RWPE2 (cell line): ENCODE data around the gene KRT1.

Source experiments
- ATAC-seq: fragments of 200-7000 bp; cut with Tn5 transposase; 3 replicates; pipeline ENCODE4 v1.9.1; 2021; ENCODE audit warnings: low read depth
- DNase-seq: peaks from one replicate; pipeline ENCODE4 v3.0.0-alpha.2; 2020; ENCODE audit warnings: low spot score
- H3K27ac ChIP-seq: fragments of 450-650 bp; 2 replicates; pipeline ENCODE4 v1.5.1; 2017; ENCODE audit warnings: mild to moderate bottlenecking; ENCODE audit not compliant: poor library complexity, severe bottlenecking
- H3K27me3 ChIP-seq: fragments of 250-450 bp; sonication (Bioruptor Pico); 2 replicates; pipeline ENCODE4 v1.5.1; 2021; ENCODE audit warnings: mild to moderate bottlenecking, moderate library complexity; ENCODE audit not compliant: insufficient read depth, poor library complexity, severe bottlenecking
- H3K36me3 ChIP-seq: fragments of 250-450 bp; sonication (Bioruptor Pico); 2 replicates; pipeline ENCODE4 v1.5.1; 2020; ENCODE audit warnings: low read depth, mild to moderate bottlenecking, moderate library complexity
- H3K4me1 ChIP-seq: fragments of 250-450 bp; sonication (Bioruptor Pico); 2 replicates; pipeline ENCODE4 v1.5.1; 2021; ENCODE audit warnings: mild to moderate bottlenecking, moderate library complexity; ENCODE audit not compliant: insufficient read depth, poor library complexity, severe bottlenecking
- H3K4me3 ChIP-seq: fragments of 250-450 bp; sonication (Bioruptor Pico); 2 replicates; pipeline ENCODE4 v1.5.1; 2021; ENCODE audit warnings: mild to moderate bottlenecking, moderate library complexity; ENCODE audit not compliant: severe bottlenecking
- H3K9me3 ChIP-seq: fragments of 250-450 bp; sonication (Bioruptor Pico); 2 replicates; pipeline ENCODE4 v1.5.1; 2021; ENCODE audit warnings: mild to moderate bottlenecking, moderate library complexity; ENCODE audit not compliant: severe bottlenecking
- CTCF ChIP-seq: fragments of 450-650 bp; IDR thresholded peaks from one replicate; pipeline ENCODE4 v1.5.1; 2017; ENCODE audit warnings: mild to moderate bottlenecking, moderate library complexity; ENCODE audit not compliant: poor library complexity, severe bottlenecking

Gene KRT1

DNA sequence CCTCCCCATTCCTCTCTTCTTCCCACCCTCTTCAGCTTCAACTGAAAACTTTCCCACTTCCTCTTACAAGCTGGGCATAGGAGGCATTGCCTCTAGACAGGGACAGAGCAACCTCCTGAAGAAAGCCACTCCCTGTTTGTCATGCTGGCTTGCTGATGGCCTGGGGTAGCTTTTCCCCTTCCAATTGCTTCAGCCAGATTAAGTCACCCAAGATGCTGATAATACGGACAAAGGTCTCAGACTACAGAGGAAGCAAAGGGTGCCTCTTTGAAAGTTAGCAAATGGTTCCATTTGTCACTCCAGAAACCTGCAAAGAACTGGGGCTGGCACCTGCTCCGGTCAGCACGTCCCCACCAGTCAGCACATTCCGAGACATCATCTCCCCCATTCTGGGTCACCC is 34.2 kb downstream of the KRT1 start:
- Histone ChIP-seq H3K4me1 (no peaks in the 10 kb centered on the region), H3K27me3 (no peaks in the 10 kb centered on the region), H3K36me3 (no peaks in the 10 kb centered on the region), H3K9me3 (no peaks in the 10 kb centered on the region), H3K27ac (no peak overlapping the region), H3K4me3 (no peak overlapping the region)
- TF ChIP-seq CTCF, result no peak
- DNase-seq (no peak), ATAC-seq (no peak)

DNA sequence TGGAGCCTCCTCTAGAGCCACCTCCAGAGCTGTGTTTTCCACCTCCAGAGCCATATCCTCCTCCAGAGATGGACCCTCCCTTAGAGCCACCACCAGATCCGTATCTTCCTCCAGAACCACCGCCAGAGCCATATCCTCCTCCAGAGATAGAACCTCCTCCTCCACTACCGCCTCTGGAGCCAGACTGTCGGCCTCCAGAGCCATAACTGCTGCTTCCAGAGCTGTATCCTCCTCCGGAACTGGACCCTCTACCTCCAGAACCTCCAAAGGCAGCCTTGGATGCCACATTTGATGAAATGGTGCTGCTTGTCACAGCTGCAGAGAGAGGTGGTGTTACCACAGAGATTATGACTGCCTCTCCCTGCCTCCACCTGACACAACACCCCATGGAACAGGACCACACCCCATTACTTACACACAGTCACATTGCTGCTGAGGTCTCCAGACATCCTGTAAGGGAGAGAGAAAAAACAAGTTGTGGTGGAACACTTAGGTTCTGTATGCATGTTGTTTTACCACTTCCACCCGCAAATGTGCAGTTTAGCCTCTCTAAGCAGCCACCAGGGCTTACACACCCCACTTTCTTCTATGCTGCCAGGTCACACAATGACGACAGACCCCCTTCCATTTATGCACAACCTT is 35.0 kb downstream of the KRT1 start:
- H3K27ac ChIP-seq, result no peak overlapping the region
- DNase-seq, result no peak
- H3K4me1 ChIP-seq, result no peaks in the 10 kb centered on the region
- no peaks in the 10 kb centered on the region for H3K9me3 ChIP-seq
- ATAC-seq, result no peak
- no peak for TF ChIP-seq CTCF
- no peak overlapping the region for H3K4me3 ChIP-seq
- no peaks in the 10 kb centered on the region for H3K36me3 ChIP-seq
- H3K27me3 ChIP-seq, result no peaks in the 10 kb centered on the region

DNA sequence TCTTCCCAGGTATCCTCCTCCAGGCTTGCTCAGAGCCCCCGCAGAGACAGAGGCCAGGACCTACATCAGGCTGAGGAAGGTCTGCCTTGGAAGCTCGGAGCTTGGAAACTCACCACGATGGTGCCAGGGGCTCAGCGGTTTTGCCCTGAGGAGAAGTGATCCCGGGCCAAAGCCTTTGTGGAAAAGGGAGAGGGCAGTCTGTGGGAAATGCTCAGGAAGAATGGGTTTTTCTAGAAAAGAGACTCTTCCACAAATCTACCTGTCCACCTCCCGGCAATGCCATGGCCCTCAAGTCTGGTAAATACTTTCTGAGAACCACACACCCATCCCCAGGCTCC is 36.2 kb downstream of the KRT1 start:
- no peak for TF ChIP-seq CTCF
- Histone ChIP-seq H3K27ac (no peak overlapping the region), H3K27me3 (no peaks in the 10 kb centered on the region), H3K4me3 (no peak overlapping the region), H3K4me1 (no peaks in the 10 kb centered on the region), H3K9me3 (no peaks in the 10 kb centered on the region), H3K36me3 (no peaks in the 10 kb centered on the region)
- DNase-seq (no peak), ATAC-seq (no peak)

DNA sequence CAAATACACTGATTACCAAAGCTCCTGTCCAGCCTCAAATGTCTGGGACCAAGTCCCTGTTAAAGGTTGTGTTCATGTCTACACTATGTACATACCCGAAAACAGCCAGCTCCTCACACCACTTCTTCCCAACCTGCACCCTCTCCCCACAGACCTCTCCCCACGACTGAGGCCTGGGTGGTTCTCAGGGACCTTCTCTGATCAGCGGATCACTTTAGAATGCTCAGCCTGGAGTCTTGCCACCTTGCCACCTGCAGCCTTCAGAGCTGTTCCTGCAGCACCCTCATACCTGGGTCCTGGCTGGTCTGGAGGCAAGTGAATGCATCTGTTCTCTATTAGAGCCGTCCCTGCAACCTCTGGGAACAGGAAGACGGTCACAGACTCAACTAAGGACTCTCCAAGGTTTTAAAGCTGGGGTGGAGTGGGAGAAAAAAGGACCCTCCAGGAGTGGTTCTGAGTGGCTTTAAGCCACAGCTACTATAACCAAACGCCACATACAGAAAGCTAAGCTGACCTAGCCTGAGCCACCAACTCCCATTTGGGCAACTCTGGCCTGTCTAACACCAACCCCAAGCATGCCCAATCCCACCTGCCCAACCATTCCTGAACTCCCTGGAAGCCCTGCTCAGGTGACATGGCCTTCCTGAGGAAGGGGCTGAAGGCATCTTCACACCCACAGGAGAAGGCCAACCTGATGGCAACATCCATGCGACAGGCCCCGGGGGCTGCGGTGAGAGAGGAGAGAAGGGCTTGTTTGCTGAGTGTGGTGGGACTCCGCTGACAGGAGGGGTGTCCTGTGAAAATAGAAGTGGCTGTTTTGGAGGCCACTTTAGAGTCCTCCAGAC is 36.8 kb downstream of the KRT1 start:
- Histone ChIP-seq H3K27me3 (no peaks in the 10 kb centered on the region), H3K9me3 (no peaks in the 10 kb centered on the region), H3K27ac (no peak overlapping the region), H3K4me3 (no peak overlapping the region), H3K4me1 (no peaks in the 10 kb centered on the region), H3K36me3 (no peaks in the 10 kb centered on the region)
- TF ChIP-seq CTCF, result no peak
- ATAC-seq (no peak), DNase-seq (no peak)

- DNase-seq (no peak), ATAC-seq (no peak)
- no peaks in the 10 kb centered on the region for H3K4me1 ChIP-seq
- H3K27ac ChIP-seq, result no peak overlapping the region
- no peak overlapping the region for H3K4me3 ChIP-seq
- H3K27me3 ChIP-seq, result no peaks in the 10 kb centered on the region
- no peaks in the 10 kb centered on the region for H3K36me3 ChIP-seq
- H3K9me3 ChIP-seq, result no peaks in the 10 kb centered on the region
- no peak for TF ChIP-seq CTCF
These were observed 38.7 kb downstream of the KRT1 start for GRCh38 chr12:52641468-52641867.
